HL-60 (cell line): Measurements from ENCODE around the gene MBD5.

ENCODE experiments used
- DNase-seq, 2 experiments: peaks; one replicate each; pipeline ENCODE4 v3.0.0-alpha.2; 2010 to 2020; ENCODE audit warnings: low read depth in 1 of 2, low spot score in 1 of 2
- H3K27ac ChIP-seq: fragments of 250-450 bp; sonication (Bioruptor Pico); replicated peaks from 2 replicates; pipeline ENCODE4 v1.5.1; 2020; ENCODE audit warnings: mild to moderate bottlenecking, moderate library complexity
- H3K27me3 ChIP-seq: fragments of 250-450 bp; sonication (Bioruptor Pico); 2 replicates; pipeline ENCODE4 v1.5.1; 2021; ENCODE audit warnings: mild to moderate bottlenecking, moderate library complexity; ENCODE audit not compliant: insufficient read depth, poor library complexity, severe bottlenecking
- H3K4me3 ChIP-seq: replicated peaks from 2 replicates; pipeline ENCODE4 v1.5.1; 2011; ENCODE audit warnings: mild to moderate bottlenecking, control low read depth, low read length; ENCODE audit not compliant: insufficient read depth
- CTCF ChIP-seq: IDR thresholded peaks from one replicate; pipeline ENCODE4 v1.5.1; 2011; ENCODE audit warnings: low read length, control low read depth, inconsistent platforms; ENCODE audit not compliant: insufficient read depth
- GABPA ChIP-seq: IDR thresholded peaks from 2 replicates; pipeline ENCODE4 v1.6.1; 2012; ENCODE audit warnings: low read depth
- POLR2AphosphoS5 ChIP-seq: IDR thresholded peaks from 2 replicates; pipeline ENCODE4 v1.6.1; 2012; ENCODE audit warnings: low read depth
- REST ChIP-seq: IDR thresholded peaks from 2 replicates; pipeline ENCODE4 v1.6.1; 2012; ENCODE audit warnings: low read depth; ENCODE audit not compliant: insufficient replicate concordance
- SPI1 ChIP-seq: IDR thresholded peaks from 2 replicates; pipeline ENCODE4 v1.6.1; 2012; ENCODE audit warnings: low read depth, mild to moderate bottlenecking, borderline replicate concordance

MBD5 gene

DNA sequence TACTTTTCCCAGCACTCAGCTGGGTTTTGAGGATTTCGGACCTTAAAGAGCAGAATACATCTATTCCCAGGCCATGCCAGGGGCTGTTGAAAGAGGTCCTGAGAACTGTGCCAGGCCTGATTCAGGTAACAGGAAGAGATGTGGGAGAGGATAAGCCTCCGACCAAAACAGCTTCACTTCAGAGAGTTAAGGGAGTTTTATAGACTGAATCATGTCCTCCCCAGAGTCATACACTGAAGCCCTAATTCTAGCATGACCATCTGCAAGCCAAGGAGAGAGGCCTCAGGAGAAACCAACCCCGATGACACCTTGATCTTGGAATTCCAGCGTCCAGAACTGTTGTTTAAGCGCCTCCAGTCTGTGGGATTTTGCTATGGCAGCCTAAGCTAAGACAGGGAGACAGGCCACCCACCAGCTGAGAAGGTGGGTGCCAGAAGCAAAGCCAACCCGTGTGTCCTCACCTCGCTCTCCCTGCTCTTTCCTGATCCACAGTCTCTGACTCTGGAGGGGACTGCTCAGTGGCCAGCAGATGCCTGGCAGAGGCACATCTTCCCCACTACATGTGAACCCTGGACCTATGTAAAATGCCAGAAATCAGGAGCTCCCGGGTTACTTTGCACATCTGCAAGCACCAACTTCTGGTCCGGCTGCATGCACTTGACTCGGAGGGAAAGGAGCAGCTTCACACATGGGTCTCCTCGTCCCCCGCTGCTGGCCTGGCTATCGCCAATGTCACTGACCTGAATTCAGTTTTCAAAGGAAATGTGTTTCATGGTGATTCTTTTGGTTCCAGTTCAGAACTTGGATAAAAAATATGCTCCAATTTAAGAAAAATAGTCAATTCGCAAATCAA lies 506.8 kb downstream of the MBD5 start:
- DNase-seq, result no peak
- Histone ChIP-seq H3K4me3 (no peak overlapping the region), H3K27ac (no peak overlapping the region), H3K27me3 (no peaks in the 10 kb centered on the region)
- TF ChIP-seq GABPA (no peak), CTCF (no peak), POLR2AphosphoS5 (no peak), SPI1 (no peak), REST (no peak)

GRCh38 chr2:148528356-148529064 lies 507.6 kb downstream of the MBD5 start:
- TF ChIP-seq CTCF, result no peak
- no peak for TF ChIP-seq REST
- no peak for TF ChIP-seq POLR2AphosphoS5
- no peak overlapping the region for H3K27ac ChIP-seq
- no peak overlapping the region for H3K4me3 ChIP-seq
- H3K27me3 ChIP-seq, result no peaks in the 10 kb centered on the region
- no peak for DNase-seq

GRCh38 chr2:148529745-148530144 lies 508.9 kb downstream of the MBD5 start:
- DNase-seq, result no peak
- H3K27me3 ChIP-seq, result no peaks in the 10 kb centered on the region
- no peak for TF ChIP-seq GABPA
- TF ChIP-seq POLR2AphosphoS5, result no peak
- TF ChIP-seq REST, result no peak
- TF ChIP-seq SPI1, result no peak
- no peak for TF ChIP-seq CTCF
- H3K27ac ChIP-seq, result no peak overlapping the region
- H3K4me3 ChIP-seq, result no peak overlapping the region
